ENCODE results near the gene USP38.
"Not testable (repeated sequence)": the region's sequence is repeated elsewhere in the genome, so short reads cannot be mapped to it uniquely, and the experiment has no call there.

Gene USP38

DNA sequence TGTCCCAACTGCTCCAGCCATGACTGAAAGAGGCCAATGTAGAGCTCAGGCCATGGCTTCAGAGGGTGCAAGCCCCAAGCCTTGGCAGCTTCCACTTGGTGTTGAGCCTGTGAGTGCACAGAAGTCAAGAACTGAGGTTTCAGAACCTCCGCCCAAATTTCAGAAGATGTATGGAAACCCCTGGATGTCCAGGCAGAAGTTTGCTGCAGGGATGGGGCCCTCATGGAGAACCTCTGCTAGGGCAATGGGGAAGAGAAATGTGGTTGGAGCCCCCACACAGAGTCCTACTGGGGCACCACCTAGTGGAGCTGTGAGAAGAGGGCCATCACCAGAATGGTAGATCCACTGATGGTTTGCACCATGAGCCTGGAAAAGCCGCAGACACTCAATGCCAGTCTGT lies 83.0 kb downstream of the USP38 start:
- not testable (repeated sequence) for DNase-seq

DNA sequence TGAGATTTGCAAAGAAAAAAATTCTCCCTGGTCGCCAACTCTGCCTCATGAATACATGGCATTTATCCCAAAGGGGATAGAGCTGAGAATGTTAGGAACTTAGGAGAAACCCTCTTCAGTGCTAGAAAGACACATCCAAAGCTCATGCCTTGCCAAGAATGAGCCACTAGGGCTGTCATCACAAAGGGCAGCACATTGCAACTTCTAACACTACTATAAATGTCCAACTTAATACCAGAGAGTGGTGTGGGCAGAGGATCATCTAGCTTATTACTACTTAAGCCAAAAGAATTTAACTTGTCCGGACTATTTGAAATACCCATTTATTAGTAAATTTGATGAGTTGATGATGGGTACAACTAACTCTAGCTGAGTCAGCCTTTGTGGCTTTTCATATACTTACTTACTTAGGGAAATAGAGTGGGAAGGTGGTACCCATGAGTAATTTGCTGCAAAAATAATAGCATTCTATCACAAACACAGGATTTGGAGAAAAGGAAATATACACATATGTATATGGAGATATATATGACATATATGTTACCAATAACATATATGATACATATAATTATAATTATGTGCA lies 85.6 kb downstream of the USP38 start:
- DNase-seq: no peak
